Coronary artery (tissue), 2 donors: Measurements from ENCODE around the gene WDR45B.
"Not testable (repeated sequence)": the region's sequence is repeated elsewhere in the genome, so short reads cannot be mapped to it uniquely, and the experiment has no call there.

Source experiments
- DNase-seq: peaks from one replicate; pipeline ENCODE4 v3.0.0-alpha.2; 2017; ENCODE audit warnings: low spot score
- H3K27ac ChIP-seq, 2 donors: fragments of 200-600 bp; sonication (generic); one replicate each; pipeline ENCODE4 v1.5.1; 2016 to 2019
- H3K4me3 ChIP-seq: fragments of 200-600 bp; sonication (generic); 2 replicates; pipeline ENCODE4 v1.5.1; 2016; ENCODE audit warnings: mild to moderate bottlenecking, moderate library complexity
- TF ChIP-seq, protein P1 (sequence below): fragments of 200-600 bp; sonication (generic); IDR thresholded peaks from one replicate; pipeline ENCODE4 v1.5.1; 2019; ENCODE audit warnings: antibody characterized with exemption

The WDR45B gene

DNA sequence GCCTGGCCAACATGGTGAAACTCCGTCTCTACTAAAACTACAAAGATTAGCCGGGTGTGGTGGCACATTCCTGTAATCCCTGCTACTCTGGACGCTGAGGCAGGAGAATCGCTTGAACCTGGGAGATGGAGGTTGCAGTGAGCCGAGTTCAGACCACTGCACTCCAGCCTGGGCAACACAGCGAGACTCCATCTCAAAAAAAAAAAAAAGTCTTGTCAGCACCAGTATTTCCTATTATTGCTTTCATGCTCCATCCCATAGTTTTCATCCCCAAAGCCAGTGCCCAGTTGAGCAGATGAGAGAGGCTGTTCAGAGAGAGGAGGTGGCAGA, 58.4 kb downstream of the WDR45B start:
- Histone ChIP-seq H3K27ac (peak overlapping the region in 1 of 2 donors; percentile 54), H3K4me3 (no peak overlapping the region)
- DNase-seq = no peak
- TF ChIP-seq, protein P1, sequence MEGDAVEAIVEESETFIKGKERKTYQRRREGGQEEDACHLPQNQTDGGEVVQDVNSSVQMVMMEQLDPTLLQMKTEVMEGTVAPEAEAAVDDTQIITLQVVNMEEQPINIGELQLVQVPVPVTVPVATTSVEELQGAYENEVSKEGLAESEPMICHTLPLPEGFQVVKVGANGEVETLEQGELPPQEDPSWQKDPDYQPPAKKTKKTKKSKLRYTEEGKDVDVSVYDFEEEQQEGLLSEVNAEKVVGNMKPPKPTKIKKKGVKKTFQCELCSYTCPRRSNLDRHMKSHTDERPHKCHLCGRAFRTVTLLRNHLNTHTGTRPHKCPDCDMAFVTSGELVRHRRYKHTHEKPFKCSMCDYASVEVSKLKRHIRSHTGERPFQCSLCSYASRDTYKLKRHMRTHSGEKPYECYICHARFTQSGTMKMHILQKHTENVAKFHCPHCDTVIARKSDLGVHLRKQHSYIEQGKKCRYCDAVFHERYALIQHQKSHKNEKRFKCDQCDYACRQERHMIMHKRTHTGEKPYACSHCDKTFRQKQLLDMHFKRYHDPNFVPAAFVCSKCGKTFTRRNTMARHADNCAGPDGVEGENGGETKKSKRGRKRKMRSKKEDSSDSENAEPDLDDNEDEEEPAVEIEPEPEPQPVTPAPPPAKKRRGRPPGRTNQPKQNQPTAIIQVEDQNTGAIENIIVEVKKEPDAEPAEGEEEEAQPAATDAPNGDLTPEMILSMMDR = no peak

DNA sequence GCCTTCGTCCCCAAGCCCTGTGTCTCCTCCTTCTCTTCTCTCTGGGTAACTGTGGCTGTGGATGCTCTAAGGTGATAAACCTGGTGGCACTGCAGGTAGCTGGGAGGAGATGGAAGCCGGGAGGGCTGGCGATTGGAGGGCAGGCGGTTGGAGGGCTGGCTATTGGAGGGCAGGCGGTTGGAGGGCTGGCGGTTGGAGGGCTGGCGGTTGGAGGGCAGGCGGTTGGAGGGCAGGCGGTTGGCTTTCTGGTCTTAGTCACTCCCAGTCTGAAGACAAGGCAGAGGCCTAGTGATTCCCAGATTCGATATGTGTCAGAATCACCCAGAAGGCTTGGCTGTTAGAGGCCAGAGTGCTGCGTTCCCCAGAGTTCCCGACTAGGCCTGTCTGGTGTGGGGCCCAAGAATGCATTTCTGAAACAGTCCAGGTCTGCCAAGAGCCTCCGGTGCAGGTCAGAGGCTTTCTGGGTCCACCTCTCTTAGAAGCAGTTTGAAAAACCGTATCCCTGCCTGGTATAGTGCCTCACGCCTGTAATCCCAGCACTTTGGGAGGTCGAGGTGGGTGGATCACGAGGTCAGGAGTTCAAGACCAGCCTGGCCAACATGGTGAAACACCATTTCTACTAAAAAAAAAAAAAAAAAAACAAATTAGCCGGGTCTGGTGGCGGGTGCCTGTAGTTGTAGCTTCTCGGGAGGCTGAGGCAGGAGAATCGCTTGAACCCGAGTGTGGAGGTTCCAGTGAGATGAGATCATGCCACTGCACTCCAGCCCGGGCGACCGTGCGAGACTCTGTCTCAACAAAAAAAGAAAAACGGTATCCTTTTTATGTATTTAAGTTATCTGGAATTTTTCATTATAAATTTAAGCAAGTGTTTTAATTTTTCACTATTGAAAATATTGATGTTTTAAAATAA, 59.7 kb downstream of the WDR45B start:
- DNase-seq = no peak
- TF ChIP-seq, protein P1 = no peak
- Histone ChIP-seq H3K27ac (no peak overlapping the region), H3K4me3 (no peak overlapping the region)

DNA sequence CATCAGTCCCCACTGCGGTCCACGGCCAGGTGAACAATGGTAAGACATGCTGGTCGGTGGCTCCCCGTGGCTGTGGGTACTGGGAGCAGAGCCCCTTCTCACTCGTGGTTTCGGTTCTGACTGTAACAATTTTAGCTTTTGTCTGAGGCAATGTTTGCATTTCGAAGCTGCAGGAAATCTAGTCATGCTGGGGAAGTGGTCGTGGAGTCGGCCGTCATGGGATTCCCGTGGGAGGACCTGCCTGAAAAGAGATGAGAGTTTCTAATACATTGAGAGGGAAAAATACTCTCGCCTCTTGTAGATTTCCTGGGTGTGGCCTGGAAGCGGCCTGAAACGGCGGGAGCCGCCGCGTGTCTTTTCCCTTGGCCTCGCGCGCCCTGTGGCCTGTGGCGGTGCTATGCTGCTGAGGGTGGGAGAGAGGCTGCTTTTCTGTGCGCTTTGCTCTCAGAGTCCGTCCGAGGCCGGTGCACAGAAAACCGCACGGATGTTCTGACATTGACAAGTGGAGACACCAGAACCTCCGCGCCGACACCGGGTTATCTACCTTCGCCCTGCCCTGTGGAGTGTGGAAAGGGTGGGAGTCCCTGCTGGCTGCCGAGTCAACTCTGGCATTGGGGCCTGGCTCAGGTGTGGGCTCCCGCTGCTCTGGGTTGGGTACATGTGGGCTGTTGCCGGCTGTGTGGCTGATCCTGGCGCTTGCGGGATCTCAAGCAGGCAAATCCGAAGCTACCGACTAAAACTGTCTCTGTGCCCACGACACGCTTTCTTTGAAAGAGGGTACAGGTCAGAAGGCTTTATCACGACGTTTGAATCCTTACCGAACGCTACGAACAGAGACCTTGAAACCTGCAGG, 60.8 kb downstream of the WDR45B start:
- no peak for DNase-seq
- no peak overlapping the region for H3K4me3 ChIP-seq
- H3K27ac ChIP-seq = no peak overlapping the region
- TF ChIP-seq, protein P1 = no peak

DNA sequence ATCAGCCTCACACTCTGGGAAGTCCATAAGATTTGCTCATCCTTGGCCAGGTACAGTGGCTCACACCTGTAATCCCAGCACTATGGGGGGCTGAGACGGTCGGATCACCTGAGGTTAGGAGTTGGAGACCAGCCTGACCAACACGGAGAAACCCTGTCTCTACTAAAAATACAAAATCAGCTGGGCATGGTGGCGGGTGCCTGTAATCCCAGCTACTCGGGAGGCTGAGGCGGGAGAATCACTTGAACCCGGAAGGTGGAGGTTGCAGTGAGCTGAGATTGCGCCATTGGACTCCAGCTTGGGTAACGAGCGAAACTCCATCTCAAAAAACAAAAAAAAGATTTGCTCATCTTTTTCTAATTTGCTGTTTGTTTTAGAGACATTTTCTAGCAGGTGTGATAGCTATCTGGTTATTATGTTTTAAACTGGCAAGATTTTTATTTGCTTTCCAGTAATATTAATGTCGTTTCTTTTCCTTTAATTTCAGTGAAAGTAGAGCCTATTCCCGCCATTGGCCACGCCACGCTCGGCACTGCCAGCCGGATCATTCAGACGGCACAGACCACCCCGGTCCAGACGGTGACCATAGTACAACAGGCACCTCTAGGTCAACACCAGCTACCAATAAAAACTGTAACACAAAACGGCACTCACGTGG, 61.5 kb downstream of the WDR45B start:
- H3K4me3 ChIP-seq = no peak overlapping the region
- DNase-seq = no peak
- TF ChIP-seq, protein P1 = no peak
- no peak overlapping the region for H3K27ac ChIP-seq

DNA sequence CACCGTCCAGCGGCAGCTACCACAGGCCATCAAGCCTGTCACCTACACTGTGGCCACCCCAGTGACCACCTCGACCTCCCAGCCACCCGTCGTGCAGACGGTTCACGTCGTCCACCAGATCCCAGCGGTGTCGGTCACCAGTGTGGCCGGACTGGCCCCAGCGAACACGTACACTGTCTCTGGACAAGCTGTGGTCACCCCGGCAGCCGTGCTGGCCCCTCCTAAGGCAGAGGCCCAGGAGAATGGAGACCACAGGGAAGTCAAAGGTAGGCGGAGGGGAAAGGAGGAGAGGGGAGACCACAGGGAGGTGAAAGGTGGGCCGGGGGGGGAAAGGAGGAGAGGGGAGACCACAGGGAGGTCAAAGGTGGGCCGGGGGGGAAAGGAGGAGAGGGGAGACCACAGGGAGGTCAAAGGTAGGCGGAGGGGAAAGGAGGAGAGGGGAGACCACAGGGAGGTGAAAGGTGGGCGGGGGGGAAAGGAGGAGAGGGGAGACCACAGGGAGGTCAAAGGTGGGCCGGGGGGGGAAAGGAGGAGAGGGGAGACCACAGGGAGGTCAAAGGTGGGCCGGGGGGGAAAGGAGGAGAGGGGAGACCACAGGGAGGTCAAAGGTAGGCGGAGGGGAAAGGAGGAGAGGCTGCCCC, 62.2 kb downstream of the WDR45B start:
- not testable (repeated sequence) for DNase-seq, H3K4me3 ChIP-seq, H3K27ac ChIP-seq

DNA sequence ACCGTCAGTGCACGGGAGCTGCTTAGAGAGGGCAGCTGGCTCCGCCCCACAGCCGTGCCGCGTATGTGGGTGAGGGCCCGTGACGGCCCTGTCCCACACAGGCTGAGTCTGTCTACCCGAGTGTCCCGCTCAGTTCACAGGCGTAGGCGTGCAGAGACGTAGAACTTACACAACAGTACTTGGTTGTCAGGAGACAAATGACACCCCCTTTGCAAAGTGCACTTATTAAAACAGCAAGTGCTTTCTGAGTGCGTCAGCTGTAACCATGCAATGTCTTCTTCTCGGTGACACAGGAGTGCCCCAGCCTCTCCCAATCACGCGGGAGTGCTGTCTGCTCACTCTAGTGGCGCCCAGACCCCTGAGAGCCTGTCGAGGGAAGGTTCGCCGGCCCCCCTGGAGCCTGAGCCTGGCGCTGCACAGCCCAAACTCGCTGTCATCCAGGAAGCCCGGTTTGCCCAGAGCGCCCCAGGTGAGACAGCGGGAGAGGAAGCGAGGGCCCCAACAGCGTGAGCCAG, 64.5 kb downstream of the WDR45B start:
- TF ChIP-seq, protein P1 = no peak
- no peak for DNase-seq
- Histone ChIP-seq H3K4me3 (no peak overlapping the region), H3K27ac (no peak overlapping the region)
